ENCODE data around the gene PRKCB. TPM values are rescaled to one million over a fixed set of nuclear protein-coding genes. Genes with fewer than 3 reads are reported as not detected.

PRKCB gene
- total and polyA plus RNA-seq, 7 donors, result 0.13 to 1.5 (median 0.83) TPM

DNA sequence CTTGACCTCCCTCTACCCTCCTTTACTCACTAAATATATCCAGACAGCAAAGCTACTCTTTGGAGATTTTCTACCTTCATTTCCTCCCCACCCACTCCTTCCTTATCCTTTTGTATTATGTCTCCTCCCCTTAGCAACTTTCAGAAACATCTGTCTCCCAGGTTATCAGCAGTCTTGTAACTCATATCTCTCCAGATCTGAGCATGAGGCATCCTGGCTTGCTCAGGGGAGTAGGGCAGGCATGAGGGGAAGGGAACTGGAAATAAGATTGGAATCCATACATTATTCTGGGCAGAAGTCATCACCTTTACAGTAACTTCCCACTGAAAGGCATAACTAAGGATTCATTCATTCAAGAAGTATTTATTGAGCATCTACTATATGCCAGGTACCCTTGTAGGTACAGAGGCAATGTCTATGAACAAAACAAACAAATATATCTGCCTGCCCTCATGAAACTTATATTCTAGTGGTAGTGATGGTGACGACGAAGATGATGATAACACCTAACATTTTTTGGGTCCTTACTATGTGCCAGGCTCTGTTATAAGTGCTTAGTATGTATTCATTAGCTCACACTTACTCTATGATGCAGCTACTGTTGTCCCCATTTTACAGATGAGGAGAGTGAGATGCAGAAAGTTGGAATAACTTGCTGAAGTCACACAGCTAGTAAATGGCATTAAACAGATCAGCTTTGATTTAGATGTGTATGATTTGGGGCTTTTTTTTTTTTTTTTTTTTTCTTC is 296.4 kb downstream of the PRKCB start:
- TF ChIP-seq, protein P1, sequence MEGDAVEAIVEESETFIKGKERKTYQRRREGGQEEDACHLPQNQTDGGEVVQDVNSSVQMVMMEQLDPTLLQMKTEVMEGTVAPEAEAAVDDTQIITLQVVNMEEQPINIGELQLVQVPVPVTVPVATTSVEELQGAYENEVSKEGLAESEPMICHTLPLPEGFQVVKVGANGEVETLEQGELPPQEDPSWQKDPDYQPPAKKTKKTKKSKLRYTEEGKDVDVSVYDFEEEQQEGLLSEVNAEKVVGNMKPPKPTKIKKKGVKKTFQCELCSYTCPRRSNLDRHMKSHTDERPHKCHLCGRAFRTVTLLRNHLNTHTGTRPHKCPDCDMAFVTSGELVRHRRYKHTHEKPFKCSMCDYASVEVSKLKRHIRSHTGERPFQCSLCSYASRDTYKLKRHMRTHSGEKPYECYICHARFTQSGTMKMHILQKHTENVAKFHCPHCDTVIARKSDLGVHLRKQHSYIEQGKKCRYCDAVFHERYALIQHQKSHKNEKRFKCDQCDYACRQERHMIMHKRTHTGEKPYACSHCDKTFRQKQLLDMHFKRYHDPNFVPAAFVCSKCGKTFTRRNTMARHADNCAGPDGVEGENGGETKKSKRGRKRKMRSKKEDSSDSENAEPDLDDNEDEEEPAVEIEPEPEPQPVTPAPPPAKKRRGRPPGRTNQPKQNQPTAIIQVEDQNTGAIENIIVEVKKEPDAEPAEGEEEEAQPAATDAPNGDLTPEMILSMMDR (IDR thresholded peaks at IDR 0.05), result no peak
- ATAC-seq (no peak), DNase-seq (no peak)
- Histone ChIP-seq H3K36me3 (ENCODE audit: insufficient read depth in 1 of 2, low read depth in 1 of 2) (no peaks in the 10 kb centered on the region), H3K4me1 (no peaks in the 10 kb centered on the region), H3K9me3 (no peaks in the 10 kb centered on the region), H3K27ac (no peak overlapping the region), H3K4me3 (no peak overlapping the region), H3K27me3 (ENCODE audit: insufficient read depth in 3 of 3, low read length in 2 of 3) (no peaks in the 10 kb centered on the region)
- intact Hi-C loops (cut with DNase I), result no loop called here
- 90 to 95% (median 91%) methylated on average over 2 of the region's 2 CpGs for WGBS, 3 donors

GRCh38 chr16:24132797-24133155 is 297.0 kb downstream of the PRKCB start:
- Histone ChIP-seq H3K27ac (no peak overlapping the region), H3K4me1 (no peaks in the 10 kb centered on the region), H3K4me3 (no peak overlapping the region), H3K9me3 (no peaks in the 10 kb centered on the region), H3K36me3 (ENCODE audit: insufficient read depth in 1 of 2, low read depth in 1 of 2) (no peaks in the 10 kb centered on the region), H3K27me3 (ENCODE audit: insufficient read depth in 3 of 3, low read length in 2 of 3) (no peaks in the 10 kb centered on the region)
- intact Hi-C loops (cut with DNase I), result no loop called here
- WGBS, 3 donors, result 42 to 55% (median 49%) methylated on average over 3 of the region's 3 CpGs
- TF ChIP-seq, protein P1 (IDR thresholded peaks at IDR 0.05), result no peak
- ATAC-seq (no peak), DNase-seq (no peak)

DNA sequence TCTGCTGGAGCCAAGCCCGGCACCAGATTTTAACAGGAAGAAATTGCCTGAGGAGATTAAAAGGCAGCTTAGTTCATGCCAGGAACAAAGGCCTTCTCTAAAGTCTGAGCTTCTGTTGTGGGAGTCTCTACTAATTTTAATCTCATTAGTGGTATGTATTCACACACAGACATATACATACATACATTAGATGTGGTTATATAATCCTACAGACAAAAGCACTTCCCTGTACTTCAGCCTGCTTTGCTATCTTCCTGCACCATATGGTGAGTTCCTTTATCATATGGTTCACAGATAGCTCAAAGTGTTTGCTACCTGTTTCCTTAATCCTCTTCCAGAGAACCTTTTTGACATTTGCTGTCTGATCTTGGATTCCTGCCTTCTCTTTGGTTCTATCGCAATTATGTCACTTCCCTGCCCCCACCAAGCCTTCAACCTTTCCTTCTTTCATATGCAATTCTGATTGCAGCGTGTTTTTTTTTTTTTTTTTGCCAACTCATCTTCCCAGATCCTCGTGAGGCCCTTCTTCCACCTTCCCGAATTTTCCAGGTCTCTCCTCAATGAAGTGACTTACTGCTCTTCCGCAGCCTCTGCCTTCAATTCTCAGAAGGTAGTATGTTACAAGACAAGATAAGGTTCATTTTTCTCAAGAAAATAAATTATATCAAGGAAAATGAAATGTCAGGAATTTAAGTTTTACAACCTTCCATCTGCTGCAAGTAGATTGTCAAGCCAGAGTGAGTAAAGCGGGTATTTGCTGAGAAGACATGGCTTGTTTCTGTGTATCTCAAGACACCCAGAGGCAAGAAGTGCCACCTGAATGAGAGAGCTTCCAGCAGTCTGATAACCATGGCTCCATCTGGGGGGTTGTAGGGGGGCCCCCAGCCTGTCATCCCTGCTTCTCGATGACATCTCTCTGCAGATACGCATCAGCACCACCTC is 300.1 kb downstream of the PRKCB start:
- TF ChIP-seq, protein P1 (IDR thresholded peaks at IDR 0.05), result no peak
- Histone ChIP-seq H3K36me3 (ENCODE audit: insufficient read depth in 1 of 2, low read depth in 1 of 2) (no peaks in the 10 kb centered on the region), H3K4me3 (no peak overlapping the region), H3K27ac (no peak overlapping the region), H3K9me3 (no peaks in the 10 kb centered on the region), H3K27me3 (ENCODE audit: insufficient read depth in 3 of 3, low read length in 2 of 3) (no peaks in the 10 kb centered on the region), H3K4me1 (no peaks in the 10 kb centered on the region)
- no peak for DNase-seq
- intact Hi-C loops (cut with DNase I), result no loop called here
- WGBS, 3 donors, result 59 to 62% (median 59%) methylated on average over 9 of the region's 9 CpGs
- no peak for ATAC-seq

DNA sequence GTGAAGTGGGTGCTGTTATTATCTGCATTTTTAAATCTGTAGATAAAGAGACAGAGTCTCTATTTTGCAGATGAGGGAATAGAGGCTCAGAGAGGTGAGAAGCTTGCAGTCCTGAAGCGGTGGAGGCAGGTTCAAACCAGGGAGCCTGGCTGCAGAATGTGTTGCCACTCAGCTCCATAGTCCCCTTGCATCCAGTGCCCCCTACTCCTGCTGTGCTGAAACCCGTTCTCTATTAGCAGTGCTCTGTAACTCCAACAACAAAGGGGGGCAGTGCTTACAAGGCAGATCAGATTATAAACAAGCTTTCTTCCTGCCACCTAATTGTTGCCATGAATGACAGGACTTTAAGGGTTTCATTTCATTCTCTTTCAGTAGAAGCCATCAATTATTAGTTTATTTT is 302.2 kb downstream of the PRKCB start:
- WGBS, 3 donors, result 7 to 23% (median 20%) methylated on average over 2 of the region's 2 CpGs
- Histone ChIP-seq H3K27me3 (ENCODE audit: insufficient read depth in 3 of 3, low read length in 2 of 3) (peaks cover 0 to 2% (median 0%) of the 10 kb centered on the region in 3 donors), H3K4me1 (no peaks in the 10 kb centered on the region), H3K4me3 (no peak overlapping the region), H3K36me3 (ENCODE audit: insufficient read depth in 1 of 2, low read depth in 1 of 2) (no peaks in the 10 kb centered on the region), H3K27ac (no peak overlapping the region), H3K9me3 (no peaks in the 10 kb centered on the region)
- ATAC-seq (no peak), DNase-seq (no peak)
- TF ChIP-seq, protein P1 (IDR thresholded peaks at IDR 0.05), result no peak
- intact Hi-C loops (cut with DNase I), result no loop called here
